Activated T-helper 1 cell treated with Interleukin-2 at 50 U/mL for 16 hours (primary cell): ENCODE measurements around the gene P2RX2.
"Not testable (repeated sequence)": the region's sequence is repeated elsewhere in the genome, so short reads cannot be mapped to it uniquely, and the experiment has no call there.

Experiments
- DNase-seq: peaks from one replicate; pipeline ENCODE4 v3.0.0-alpha.2; 2020; ENCODE audit warnings: low read depth

The P2RX2 gene

DNA sequence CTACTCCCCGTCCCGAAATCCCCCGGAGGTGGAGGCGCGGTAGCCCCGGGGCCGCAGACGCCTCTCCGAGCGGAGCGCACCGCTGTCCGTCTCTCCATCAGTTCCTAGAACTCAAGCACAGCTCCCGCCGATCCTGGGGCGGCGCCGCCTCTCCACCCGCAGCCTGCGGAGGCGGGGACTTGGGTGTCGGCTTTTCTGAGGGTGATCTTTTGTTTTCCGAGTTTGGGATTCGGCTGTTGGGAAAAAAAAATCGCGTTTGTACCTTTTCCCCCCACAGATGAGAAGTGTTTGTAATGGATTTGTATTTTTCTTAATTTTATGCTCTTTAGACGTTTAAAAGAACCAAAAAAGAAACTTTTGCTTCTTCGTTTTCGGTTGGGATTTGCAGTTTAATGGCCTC lies 34.8 kb upstream of the P2RX2 start:
- DNase-seq, result no peak

- DNase-seq, result no peak
Measured at GRCh38 chr12:132584429-132584828, 34.1 kb upstream of the P2RX2 start.

DNA sequence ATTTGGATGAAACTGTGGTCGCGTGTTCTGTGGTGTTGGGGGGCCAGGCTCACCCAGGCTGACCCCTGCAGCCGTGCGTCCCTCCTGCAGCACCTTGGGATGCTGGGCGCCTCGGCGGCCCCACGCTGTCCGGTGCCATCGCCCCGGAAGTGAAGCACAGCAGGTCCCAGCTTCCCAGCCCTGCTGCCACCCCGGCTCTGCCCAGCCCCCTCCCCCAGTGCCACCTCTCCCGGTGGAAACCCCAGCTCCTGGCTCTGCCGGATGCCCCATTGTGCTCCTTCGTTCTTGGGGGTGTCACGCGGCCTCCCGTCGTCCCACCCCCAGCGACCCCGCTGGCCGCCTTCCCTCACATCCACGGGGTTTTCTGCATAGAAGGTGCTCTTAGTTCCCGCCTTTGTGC lies 33.4 kb upstream of the P2RX2 start:
- no peak for DNase-seq

GRCh38 chr12:132586929-132587328 lies 31.6 kb upstream of the P2RX2 start:
- no peak for DNase-seq

GRCh38 chr12:132587781-132588180 lies 30.8 kb upstream of the P2RX2 start:
- DNase-seq, result no peak

GRCh38 chr12:132588319-132588718 lies 30.3 kb upstream of the P2RX2 start:
- no peak for DNase-seq

- DNase-seq, result no peak
Measured at GRCh38 chr12:132588821-132589669, 29.5 kb upstream of the P2RX2 start.

DNA sequence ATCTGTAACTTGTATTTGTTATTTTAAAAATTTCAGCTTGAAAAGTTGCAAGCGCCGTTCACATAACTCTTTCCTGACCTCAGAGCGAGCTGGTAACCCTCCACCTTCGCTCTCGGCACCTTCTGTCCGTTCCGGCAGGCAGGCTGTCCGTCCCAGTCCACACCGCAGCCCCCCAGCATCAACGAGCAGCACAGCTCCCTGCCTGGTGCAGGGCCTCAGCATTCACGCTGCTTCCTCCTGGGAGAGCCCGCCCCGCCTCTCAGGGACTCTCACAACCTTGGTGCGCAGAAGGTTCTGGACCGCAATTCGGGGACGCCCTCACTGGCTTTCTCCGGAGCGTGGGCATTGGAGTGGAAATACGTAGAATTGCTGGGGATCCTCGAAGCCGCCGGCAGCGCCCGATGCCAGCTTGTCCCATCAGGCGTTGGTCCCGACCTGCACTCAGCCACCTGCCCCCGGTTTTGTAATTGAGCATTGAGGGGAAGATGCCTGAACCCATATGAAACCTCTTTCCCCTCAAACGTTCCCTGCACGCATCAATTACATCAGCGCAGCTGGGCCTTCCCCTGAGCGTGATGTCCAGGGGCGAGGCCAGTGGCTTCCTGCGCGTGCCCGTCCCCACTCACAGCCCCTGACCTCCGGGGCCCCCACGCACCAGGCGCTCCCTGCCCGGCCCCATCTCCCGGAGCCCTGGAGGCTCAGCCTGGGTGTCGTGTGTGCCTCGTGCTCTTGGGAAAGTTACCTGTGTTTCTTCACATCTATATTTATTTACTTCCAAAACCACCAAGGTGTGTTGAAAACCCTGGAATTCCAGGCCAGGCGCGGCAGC lies 27.3 kb upstream of the P2RX2 start:
- no peak for DNase-seq

GRCh38 chr12:132592282-132592970 lies 26.1 kb upstream of the P2RX2 start:
- DNase-seq, result no peak

DNA sequence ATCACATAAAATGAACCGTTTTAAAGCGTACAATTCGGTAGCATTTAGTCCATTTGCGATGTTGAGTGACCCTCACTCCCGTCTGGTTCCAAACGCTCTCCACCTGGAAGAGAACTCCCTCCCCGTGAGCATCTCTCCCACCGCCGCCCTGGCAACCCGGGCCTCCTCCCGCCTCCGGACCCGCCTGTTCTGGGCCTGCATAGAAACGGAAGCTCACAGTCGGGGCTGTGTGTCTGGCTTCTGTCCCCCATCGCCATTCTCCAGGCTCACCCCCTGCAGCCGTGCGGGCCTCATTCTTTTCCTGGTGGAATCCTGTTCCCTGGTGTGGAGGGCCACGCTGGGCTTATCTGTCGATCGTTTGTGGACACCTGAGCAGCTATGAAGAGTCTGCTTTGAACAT lies 25.5 kb upstream of the P2RX2 start:
- no peak for DNase-seq

DNA sequence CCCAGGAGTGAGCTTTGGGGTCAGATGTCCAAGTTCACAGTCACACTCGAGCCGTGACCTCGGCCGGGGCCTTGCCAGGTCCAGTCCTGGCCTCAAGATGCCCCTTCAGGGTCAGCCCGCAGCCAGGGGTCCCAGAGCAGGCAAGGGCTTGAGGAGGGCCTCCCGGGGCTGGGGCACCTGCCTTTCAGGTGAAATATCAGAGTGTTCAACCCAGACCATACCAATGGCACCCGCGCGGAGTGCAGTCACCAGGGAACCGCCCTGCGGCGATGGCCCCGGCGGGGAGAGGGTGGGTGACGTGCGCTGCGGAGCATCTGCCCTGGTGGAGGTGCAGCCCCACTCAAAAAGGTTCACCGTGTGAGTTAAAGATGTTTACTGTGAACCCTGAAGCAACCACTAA lies 25.1 kb upstream of the P2RX2 start:
- no peak for DNase-seq

DNA sequence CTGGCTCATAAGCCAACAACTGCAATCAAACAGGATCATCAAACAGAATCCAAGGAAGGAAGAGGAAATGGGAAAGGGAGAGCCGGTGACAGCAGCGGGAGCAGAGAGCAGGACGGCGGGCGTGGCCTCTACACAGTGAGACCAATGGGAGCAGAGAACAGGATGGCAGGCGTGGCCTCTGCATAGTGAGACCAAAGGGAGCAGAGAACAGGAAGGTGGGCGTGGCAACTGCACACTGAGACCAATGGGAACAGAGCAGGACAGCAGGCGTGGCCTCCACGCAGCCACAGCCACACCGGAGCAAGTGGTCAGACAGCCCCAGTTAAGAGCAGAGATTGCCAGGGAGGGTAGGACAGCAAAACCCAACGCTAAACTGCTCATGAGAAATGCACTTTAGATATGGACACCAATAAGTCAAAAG lies 24.6 kb upstream of the P2RX2 start:
- DNase-seq, result no peak

DNA sequence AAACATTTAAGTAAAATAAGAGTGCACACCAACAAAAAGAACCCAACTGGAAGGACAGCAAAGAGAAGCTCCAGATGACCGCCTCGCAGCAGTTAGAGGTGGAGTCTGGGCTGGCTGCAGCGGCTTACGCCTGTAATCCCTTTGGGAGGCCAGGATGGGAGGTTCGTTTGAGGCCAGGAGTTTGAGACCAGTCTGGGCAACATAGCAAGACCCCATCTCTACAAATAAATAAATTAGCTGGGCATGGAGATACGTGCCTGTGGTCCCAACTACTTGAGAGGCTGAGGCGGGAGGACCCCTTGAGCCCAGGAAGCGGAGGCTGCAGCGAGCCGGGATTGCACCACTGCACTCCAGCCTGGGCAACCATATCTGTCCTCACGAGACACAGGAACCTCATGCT lies 23.4 kb upstream of the P2RX2 start:
- no peak for DNase-seq

DNA sequence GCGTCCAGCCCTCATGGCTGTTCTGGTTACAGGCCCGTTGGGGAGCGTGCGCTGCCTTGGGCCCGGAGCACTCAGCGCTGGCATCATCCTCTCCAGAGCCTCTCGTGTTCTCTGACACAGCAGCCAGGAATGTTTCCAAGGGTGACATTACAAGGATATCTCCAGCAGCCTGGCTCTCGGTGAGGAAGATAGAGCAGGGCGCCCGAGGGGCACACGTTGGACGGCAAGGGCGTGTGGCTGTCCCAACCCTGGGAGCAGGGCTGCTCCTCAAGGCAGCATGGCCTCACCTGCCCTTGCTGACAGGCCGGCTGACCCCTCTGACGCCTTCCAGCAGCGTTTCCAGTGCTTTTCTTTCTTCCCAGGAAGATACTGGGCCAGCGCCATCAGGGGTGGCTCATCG lies 22.6 kb upstream of the P2RX2 start:
- DNase-seq, result no peak

DNA sequence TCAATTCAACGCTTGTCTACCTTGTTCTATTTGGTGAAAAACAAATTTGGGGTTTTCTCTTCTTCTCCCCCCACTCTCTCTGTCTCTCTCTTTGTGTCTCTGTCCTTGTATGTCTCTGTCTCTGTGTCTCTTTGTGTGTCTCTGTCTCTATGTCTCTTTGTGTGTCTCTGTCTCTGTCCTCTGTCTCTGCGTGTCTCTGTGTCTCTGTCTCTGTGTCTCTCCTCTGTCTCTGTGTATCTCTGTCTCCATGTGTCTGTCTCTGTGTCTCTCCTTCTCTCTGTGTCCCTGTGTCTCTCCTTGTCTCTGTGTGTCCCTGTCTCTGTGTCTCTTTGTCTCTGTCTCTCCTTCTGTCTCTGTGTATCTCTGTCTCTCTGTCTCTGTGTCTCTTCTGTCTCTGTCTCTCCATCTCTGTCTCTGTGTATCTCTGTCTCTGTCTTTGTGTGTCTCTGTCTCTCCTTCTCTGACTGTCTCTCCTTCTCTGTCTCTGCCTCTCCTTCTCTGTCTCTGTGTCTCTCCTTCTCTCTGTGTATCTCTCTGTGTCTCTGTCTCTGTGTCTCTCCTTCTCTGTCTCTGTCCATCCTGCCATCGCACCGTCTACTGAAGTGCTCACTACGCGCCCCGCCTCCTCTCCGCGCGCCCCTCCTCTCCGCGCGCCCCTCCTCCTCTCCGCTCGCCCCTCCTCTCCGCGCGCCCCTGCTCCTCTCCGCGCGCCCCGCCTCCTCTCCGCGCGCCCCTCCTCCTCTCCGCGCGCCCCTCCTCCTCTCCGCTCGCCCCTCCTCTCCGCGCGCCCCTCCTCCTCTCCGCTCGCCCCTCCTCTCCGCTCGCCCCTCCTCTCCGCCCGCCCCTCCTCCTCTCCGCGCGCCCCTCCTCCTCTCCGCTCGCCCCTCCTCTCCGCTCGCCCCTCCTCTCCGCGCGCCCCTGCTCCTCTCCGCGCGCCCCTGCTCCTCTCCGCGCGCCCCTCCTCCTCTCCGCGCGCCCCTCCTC lies 21.0 kb upstream of the P2RX2 start:
- no peak for DNase-seq

- not testable (repeated sequence) for DNase-seq
Measured at GRCh38 chr12:132599502-132599901, 19.1 kb upstream of the P2RX2 start.

- no peak for DNase-seq
Measured at GRCh38 chr12:132600048-132601032, 18.2 kb upstream of the P2RX2 start.

DNA sequence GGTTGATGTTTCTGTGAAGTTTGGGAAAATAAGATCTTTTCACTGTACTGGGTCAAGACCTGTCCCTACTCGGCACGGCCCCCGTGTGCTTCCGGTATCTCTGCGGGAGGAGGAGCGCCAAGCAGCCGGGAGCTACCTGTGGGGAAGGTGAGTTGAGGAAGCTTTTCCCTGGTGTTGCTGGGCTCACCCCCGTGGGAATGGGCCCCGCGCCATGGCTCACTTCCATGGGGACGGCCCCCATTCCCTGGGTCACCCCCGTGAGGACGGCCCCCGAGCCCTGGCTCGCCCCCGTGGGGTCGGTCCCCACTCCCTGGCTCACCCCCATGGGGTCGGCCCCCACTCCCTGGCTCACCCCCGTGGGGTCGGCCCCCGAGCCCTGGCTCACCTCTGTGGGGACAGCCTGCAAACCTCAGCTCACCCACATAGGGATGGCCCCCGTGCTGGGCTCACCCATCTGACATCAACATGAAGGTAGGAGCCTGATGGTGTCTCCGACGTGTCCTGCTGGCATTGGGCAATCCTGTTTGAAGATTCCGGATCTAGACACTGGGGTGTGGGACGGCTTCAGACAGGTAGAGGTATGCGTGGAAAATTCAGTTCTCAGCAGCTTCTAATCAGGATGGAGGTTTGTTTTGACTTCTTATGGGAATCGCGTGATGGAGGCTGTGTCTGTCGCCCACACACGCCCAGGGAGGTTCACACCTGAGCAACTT lies 17.2 kb upstream of the P2RX2 start:
- no peak for DNase-seq

GRCh38 chr12:132602572-132603239 lies 15.9 kb upstream of the P2RX2 start:
- DNase-seq, result no peak
